ENCODE data around the gene COL9A3.

COL9A3 gene

GRCh38 chr20:62796699-62797491 is 20.0 kb upstream of the COL9A3 start:
- no peak for DNase-seq (ENCODE audit: low read depth)

DNA sequence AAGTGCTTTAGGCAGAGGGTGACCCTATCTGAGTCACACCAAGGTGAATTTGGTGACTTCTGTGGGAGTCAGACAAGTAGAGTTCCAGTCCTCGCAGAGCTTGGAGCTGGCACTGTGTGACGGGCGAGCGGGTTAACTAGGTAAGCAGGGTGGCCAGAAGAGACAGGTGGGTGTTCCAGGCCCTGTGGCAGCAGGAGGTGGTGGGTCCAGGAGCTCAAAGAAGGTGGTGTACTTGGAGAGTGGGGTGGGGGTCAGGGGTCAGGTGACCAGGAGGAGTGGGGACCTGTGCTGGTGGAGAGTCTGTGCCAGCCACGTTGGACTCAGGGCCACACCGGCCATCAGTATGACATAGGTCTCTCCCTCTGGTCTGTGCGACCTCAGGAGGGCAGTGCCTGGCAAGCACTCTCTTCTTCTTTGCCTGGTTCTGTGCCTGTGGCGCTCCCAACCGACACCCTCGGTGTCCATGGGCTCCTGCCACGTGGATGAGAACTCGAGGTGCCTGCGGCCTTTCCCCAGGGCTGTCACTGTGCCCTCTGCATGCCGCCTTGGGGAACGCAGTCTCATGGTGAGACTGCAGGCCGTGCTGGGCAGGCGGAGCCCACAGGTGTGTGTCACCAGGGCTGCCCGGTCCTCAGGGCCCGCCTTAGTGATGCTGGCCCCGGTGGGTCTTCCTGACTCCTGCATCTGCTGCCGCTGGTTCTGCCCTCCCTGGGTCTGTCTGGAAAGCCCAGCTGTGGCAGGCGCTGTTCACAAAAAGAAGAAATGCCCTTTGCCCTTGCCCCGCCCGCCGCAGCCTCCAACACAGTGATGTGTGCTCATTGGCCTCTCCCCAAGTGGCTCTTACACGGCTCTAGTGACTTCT is 18.9 kb upstream of the COL9A3 start:
- DNase-seq (ENCODE audit: low read depth): no peak

- no peak for DNase-seq (ENCODE audit: low read depth)
Observed at GRCh38 chr20:62799036-62799435, 17.8 kb upstream of the COL9A3 start.

GRCh38 chr20:62799459-62799858 is 17.4 kb upstream of the COL9A3 start:
- DNase-seq (ENCODE audit: low read depth): no peak

DNA sequence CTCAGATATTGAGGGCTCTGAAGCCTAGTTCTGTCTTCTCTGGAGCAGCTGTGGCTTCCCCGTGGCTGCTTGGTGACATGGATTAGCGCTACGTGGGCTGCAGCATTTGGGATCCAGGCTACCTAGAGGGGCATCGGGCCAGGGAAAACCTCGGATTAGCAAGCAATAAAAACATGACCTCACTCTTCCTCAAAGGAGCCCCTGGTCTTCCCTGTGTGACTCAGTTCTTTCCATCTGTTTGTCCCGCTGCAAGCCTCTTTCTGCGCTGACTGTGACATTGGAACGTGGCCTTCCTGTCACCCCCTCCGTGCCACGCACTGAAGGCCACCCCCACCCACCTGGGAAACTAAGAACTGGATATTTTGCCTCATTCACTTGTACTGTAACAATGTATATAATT is 17.0 kb upstream of the COL9A3 start:
- DNase-seq (ENCODE audit: low read depth): no peak

GRCh38 chr20:62800314-62801259 is 16.3 kb upstream of the COL9A3 start:
- no peak for DNase-seq (ENCODE audit: low read depth)

DNA sequence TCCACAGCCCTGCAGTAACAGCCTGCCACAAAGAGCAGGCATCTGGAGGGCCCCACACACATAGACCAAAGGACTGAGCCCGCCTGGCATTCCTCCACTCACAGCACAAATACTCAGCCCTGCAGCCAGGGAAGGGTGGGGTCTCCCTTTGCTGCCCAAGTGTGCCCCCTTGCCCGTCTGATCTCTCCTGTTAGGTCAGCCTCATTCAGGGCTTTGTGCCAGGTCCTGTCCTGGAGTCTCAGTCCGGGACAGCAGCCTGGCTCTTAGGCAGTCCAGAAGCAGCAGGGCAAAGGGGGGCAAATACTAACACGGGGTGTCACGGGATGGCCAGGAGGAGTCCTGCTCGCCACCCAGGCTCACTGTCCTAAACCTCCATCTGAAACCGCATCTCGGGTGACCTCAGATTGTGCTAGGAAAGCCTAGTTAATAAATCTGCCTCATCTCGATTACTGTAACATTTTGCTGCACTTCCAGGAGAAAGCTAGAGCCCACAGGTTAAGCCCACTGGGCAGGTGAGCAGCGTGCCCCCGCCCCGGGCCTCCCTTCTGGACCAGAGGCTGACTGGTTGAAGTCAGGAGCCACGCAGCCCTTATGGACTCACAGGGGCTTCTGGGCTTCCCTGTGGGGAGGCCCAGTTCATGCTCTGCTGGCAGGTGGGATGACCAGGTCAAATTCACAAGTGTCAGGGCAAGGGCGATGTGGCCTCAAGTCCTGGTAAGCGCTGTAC is 15.4 kb upstream of the COL9A3 start:
- DNase-seq (ENCODE audit: low read depth): no peak

GRCh38 chr20:62802026-62802712 is 14.7 kb upstream of the COL9A3 start:
- no peak for DNase-seq (ENCODE audit: low read depth)

GRCh38 chr20:62804021-62804626 is 12.7 kb upstream of the COL9A3 start:
- DNase-seq (ENCODE audit: low read depth): no peak

DNA sequence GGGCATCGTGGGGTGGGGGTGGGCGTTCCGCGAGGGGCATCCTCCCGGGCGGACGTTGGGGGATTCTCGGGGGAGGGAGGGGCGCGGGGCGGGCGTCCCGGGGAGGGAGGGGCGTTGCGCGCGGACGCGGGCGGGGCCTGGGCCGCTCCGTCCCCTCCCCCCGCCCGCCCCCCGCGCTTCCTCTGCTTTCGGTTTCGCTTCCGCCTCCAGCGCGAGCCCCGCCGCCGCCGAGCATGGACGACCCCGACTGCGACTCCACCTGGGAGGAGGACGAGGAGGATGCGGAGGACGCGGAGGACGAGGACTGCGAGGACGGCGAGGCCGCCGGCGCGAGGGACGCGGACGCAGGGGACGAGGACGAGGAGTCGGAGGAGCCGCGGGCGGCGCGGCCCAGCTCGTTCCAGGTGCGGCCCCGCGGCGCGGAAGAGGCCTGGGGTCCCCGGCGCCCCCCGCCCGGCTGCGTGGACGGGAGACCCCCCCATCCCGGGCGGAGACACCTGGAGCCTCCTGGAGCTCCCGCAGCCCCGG is 12.2 kb upstream of the COL9A3 start, which contains the start of gene OGFR:
OGFR (plus strand) TSS at position 209 of the 528 bp plus-strand sequence; CDS start at position 234, 25 bp downstream.
- peak; percentile 57 for DNase-seq (ENCODE audit: low read depth)

GRCh38 chr20:62805155-62805710 is 11.6 kb upstream of the COL9A3 start:
- DNase-seq (ENCODE audit: low read depth): no peak

DNA sequence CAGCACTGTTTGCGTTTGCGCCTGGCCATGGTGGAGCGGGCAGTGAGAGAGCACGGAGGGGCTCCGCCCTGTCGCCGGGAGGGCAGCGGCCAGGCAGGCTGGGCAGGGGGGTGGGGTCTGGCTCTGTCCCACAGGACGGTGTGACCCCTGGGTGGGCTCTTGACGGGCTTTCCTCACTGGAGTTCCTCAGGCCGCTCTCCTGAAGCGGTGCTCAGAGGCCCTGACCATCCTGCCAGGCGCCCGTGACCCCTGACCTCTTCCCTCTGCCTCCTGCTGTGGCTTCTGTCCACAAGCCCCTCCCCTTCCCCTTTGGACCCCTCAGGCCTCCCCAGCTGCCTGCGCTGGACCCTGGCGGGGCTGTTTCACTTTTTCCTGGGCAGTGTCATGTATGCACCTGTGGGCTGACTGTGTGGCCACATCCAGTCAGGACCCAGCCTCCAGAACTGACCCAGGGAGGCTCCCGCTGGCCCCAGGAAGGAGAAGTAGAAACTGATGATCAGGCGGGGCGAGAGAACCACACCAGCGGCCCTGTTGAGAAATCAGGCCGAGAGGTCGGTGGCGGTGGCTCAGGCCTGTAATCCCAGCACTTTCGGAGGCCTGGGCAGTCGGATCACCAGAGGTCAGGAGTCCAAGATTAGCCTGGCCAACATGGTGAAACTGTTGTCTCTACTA is 11.0 kb upstream of the COL9A3 start:
- no peak for DNase-seq (ENCODE audit: low read depth)

- no peak for DNase-seq (ENCODE audit: low read depth)
Observed at GRCh38 chr20:62806383-62807050, 10.3 kb upstream of the COL9A3 start.

GRCh38 chr20:62807444-62808210 is 9.2 kb upstream of the COL9A3 start:
- no peak for DNase-seq (ENCODE audit: low read depth)

GRCh38 chr20:62808211-62808865 is 8.5 kb upstream of the COL9A3 start:
- DNase-seq (ENCODE audit: low read depth): peak; percentile 61

DNA sequence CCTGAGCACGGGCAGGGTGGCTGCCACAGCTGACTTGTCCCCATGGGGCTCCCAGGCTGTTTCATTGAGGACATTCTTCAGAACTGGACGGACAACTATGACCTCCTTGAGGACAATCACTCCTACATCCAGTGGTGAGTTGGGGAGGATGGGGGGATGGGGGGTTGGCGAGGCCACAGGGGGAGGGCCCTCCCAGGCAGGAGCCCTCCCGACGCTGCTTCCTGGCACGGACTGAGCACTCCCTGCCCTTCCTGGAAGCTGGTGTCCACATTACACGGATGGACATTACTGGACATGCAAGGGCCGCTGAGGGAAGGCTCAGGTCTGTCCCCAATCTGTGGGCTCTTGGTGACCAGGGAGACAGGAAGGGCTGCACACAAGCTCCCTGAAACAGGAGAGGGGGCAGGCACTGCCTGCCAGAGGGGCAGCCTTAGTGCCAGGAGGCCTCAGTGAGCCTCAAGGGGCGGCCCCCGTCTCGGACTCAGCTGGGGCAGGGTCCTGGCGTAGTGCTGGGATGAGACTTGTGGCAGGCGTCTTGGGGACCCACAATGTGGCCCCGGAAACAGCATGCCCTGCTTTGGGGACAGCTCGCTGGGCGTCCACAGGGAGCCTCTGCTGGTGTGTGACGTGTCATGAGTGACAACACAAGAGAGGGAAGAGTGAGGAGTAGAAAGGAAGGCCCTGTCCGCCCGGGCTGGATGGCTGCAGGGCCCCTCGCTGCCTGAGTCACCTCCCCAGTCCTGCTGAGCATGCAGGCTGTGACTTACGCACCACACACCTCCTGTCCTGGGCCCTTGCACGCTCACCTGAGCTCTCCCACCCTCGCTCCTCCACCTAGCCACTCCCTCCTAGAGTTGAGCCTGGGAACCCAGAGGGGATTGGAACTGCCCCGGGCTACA is 7.1 kb upstream of the COL9A3 start:
- no peak for DNase-seq (ENCODE audit: low read depth)
